ENCODE measurements around the gene LTC4S.

- no peak for TF ChIP-seq CTCF (conservative IDR thresholded peaks at IDR 0.05; ENCODE audit: low read depth in 2 of 2)
- no peak for TF ChIP-seq JUNB (IDR thresholded peaks at IDR 0.05; ENCODE audit: unreplicated experiment)
- no peak; the same call in 1 of the 2 replicates for TF ChIP-seq POLR2AphosphoS5 (IDR thresholded peaks at IDR 0.05; ENCODE audit: low read depth)
Measured at GRCh38 chr5:179828756-179829421, 35.1 kb downstream of the LTC4S start.
